Gastrocnemius medialis (tissue), 4 donors: Measurements from ENCODE around the gene ADAMTS19. TPM values are rescaled to one million over a fixed set of nuclear protein-coding genes. Genes with fewer than 3 reads are reported as not detected.
A peak's percentile ranks its signal among the peaks of the same experiment; 100 is the strongest.

Source experiments
- ATAC-seq, 2 donors: fragments of 150-250 bp; one replicate each; pipeline ENCODE4 v1.9.1; 2016
- DNase-seq, 2 donors: peaks; one replicate each; pipeline ENCODE4 v3.0.0-alpha.2; 2019
- H3K27ac ChIP-seq, 4 donors: fragments of 200-600 bp; sonication (generic); 1 replicate in 1 of 4; 2 replicates in 3 of 4; pipeline ENCODE4 v1.5.1; 2016 to 2018; ENCODE audit warnings: mild to moderate bottlenecking in 2 of 4, moderate library complexity in 1 of 4
- H3K27me3 ChIP-seq, 3 donors: fragments of 200-600 bp; sonication (generic) in 2 of 3; 1 replicate in 1 of 3; 2 replicates in 2 of 3; pipeline versions ENCODE4 v1.5.1 to v1.6.0; 2016 to 2019; ENCODE audit warnings: mild to moderate bottlenecking in 1 of 3, moderate library complexity in 1 of 3
- H3K36me3 ChIP-seq, 2 donors: fragments of 200-600 bp; sonication (generic) in 1 of 2; one replicate each; pipeline ENCODE4 v1.5.1; 2017 to 2018
- H3K4me1 ChIP-seq, 2 donors: fragments of 200-600 bp; sonication (generic) in 1 of 2; one replicate each; pipeline ENCODE4 v1.5.1; 2016 to 2017; ENCODE audit warnings: mild to moderate bottlenecking in 2 of 2
- H3K4me3 ChIP-seq, 4 donors: fragments of 200-600 bp; sonication (generic) in 3 of 4; 1 replicate in 1 of 4; 2 replicates in 3 of 4; pipeline ENCODE4 v1.5.1; 2016 to 2019; ENCODE audit warnings: mild to moderate bottlenecking in 2 of 4
- H3K9me3 ChIP-seq, 3 donors: fragments of 200-600 bp; sonication (generic) in 2 of 3; 1 replicate in 1 of 3; 2 replicates in 2 of 3; pipeline ENCODE4 v1.5.1; 2016 to 2019
- CTCF ChIP-seq, 5 experiments: fragments of 450-650 bp in 3 of 5; fragments of 200-600 bp in 2 of 5; sonication (generic) in 2 of 5; IDR thresholded peaks in 4 of 5; conservative IDR thresholded peaks in 1 of 5; 1 replicate in 4 of 5; 2 replicates in 1 of 5; pipeline ENCODE4 v1.5.1; 2016 to 2019; ENCODE audit warnings: antibody characterized with exemption in 5 of 5, mild to moderate bottlenecking in 3 of 5, moderate library complexity in 3 of 5
- POLR2A ChIP-seq, 2 donors: fragments of 450-650 bp; IDR thresholded peaks; one replicate each; pipeline ENCODE4 v1.6.1; 2017; ENCODE audit warnings: antibody characterized with exemption in 2 of 2, mild to moderate bottlenecking in 2 of 2, moderate library complexity in 2 of 2
- in situ Hi-C, 4 donors: fragments of 200-750 bp; cut with MboI; loops; one replicate each; pipeline versions ENCODE4 v1.15.0 to v1.8.0; 2017; ENCODE audit warnings: low sequenced_read_pairs in 4 of 4
- intact Hi-C: fragments of 100-400 bp; cut with DNase I; formaldehyde crosslinking; loops from one replicate; pipeline ENCODE4 v1.15.1; 2023; ENCODE audit warnings: low total_unique reads
- total RNA-seq, 4 donors: library from RNA; depleted of rRNA; stranded (reverse); fragments of >200 nt; gene quantifications; one replicate each; pipeline versions ENCODE4 v1.1.0 to v1.2.3, GENCODE V29; 2016

The ADAMTS19 gene
- total RNA-seq, 4 donors from 2014 or later, result 0.36 to 2.4 (median 0.80) TPM

DNA sequence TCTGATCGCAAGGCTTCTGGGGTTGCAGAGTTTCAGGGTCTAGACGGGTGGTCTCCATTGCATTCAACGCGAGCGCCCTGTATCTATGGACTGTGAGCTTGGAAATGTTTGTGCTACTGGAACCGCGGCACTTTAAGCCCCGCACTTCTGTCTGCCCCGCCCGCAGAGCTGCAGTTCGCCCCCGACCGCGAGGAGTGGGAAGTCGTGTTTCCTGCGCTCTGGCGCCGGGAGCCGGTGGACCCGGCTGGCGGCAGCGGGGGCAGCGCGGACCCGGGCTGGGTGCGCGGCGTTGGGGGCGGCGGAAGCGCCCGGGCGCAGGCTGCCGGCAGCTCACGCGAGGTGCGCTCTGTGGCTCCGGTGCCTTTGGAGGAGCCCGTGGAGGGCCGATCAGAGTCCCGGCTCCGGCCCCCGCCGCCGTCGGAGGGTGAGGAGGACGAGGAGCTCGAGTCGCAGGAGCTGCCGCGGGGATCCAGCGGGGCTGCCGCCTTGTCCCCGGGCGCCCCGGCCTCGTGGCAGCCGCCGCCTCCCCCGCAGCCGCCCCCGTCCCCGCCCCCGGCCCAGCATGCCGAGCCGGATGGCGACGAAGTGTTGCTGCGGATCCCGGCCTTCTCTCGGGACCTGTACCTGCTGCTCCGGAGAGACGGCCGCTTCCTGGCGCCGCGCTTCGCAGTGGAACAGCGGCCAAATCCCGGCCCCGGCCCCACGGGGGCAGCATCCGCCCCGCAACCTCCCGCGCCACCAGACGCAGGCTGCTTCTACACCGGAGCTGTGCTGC is 1.0 kb downstream of the ADAMTS19 start:
- Histone ChIP-seq H3K36me3 (no peaks in the 10 kb centered on the region), H3K9me3 (no peaks in the 10 kb centered on the region), H3K4me3 (peak overlapping the region; percentile 62 to 65 (median 63)), H3K27ac (peak overlapping the region; percentile 39 to 70 (median 63)), H3K27me3 (peaks cover 0 to 3% (median 0%) of the 10 kb centered on the region in 3 donors), H3K4me1 (no peaks in the 10 kb centered on the region)
- ATAC-seq (peak; percentile 58 to 59), DNase-seq (peak; percentile 14 to 42)
- TF ChIP-seq CTCF (IDR thresholded peaks at IDR 0.05 in 4 of 5, conservative IDR thresholded peaks at IDR 0.05 in 1 of 5), result peak in 3 of 5 experiments; percentile 24 to 36 (median 28)
- no peak for TF ChIP-seq POLR2A (IDR thresholded peaks at IDR 0.05)
- in situ Hi-C loops (no loop called here), intact Hi-C loops (loop anchor here (2.0 kb wide), 1 partner anchor 46 kb away; no protein-coding TSS in a partner anchor)

DNA sequence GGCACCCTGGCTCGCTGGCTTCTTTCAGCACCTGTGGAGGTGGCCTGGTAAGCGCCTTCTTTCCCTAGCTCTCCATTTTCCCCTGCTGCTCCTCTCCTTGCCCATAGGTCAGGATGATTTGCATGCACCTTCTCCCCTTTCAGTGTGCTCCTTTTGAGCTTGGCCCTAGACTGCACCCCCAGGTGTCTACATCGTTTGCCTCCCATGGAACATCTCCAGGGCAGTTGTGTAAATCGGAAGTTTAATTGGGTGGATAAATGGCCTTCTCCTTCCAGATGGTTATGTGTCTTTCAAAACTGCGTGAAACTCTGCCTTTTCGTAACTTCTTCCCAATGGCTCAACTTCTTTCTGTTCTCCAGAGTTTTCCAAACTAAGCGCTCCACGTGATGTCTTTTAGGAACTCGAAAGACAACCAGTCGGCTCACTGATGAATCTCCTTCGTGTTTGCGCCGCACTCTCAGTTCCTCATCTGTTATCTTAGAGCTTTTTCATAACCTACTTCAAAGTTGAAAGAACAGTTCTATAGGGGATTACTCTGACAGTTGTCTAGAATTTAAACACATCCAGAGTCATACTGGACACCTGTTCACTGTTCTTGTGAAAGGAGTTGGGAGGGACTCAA is 1.7 kb downstream of the ADAMTS19 start:
- Histone ChIP-seq H3K27ac (peak overlapping the region; percentile 39 to 70 (median 63)), H3K27me3 (peaks cover 0 to 3% (median 0%) of the 10 kb centered on the region in 3 donors), H3K4me3 (peak overlapping the region; percentile 62 to 65 (median 63)), H3K36me3 (no peaks in the 10 kb centered on the region), H3K9me3 (no peaks in the 10 kb centered on the region), H3K4me1 (no peaks in the 10 kb centered on the region)
- in situ Hi-C loops, result no loop called here
- intact Hi-C loops, result loop anchor here (2.0 kb wide), 1 partner anchor 45 kb away; no protein-coding TSS in a partner anchor
- TF ChIP-seq POLR2A (IDR thresholded peaks at IDR 0.05) (no peak), CTCF (IDR thresholded peaks at IDR 0.05 in 4 of 5, conservative IDR thresholded peaks at IDR 0.05 in 1 of 5) (no peak)
- ATAC-seq, result peak in 1 of 2 donors; percentile 39
- DNase-seq, result no peak

- H3K27ac ChIP-seq, result no peak overlapping the region
- in situ Hi-C loops, result no loop called here
- DNase-seq (no peak), ATAC-seq (no peak)
- intact Hi-C loops, result no loop called here
- H3K4me1 ChIP-seq, result no peaks in the 10 kb centered on the region
- H3K4me3 ChIP-seq, result no peak overlapping the region
- no peaks in the 10 kb centered on the region for H3K36me3 ChIP-seq
- no peaks in the 10 kb centered on the region for H3K27me3 ChIP-seq
- TF ChIP-seq CTCF (IDR thresholded peaks at IDR 0.05 in 4 of 5, conservative IDR thresholded peaks at IDR 0.05 in 1 of 5), result no peak
- no peak for TF ChIP-seq POLR2A (IDR thresholded peaks at IDR 0.05)
- no peaks in the 10 kb centered on the region for H3K9me3 ChIP-seq
Observed at GRCh38 chr5:129465776-129466344, 5.8 kb downstream of the ADAMTS19 start.

GRCh38 chr5:129474544-129474943 is 14.4 kb downstream of the ADAMTS19 start:
- no peaks in the 10 kb centered on the region for H3K27me3 ChIP-seq
- in situ Hi-C loops (no loop called here), intact Hi-C loops (no loop called here)
- no peaks in the 10 kb centered on the region for H3K9me3 ChIP-seq
- no peak for DNase-seq
- no peak for TF ChIP-seq POLR2A (IDR thresholded peaks at IDR 0.05)
- no peak for TF ChIP-seq CTCF (IDR thresholded peaks at IDR 0.05 in 4 of 5, conservative IDR thresholded peaks at IDR 0.05 in 1 of 5)
- no peak overlapping the region for H3K4me3 ChIP-seq
- no peaks in the 10 kb centered on the region for H3K36me3 ChIP-seq
- H3K27ac ChIP-seq, result no peak overlapping the region
- peaks cover 0 to 11% of the 10 kb centered on the region in 2 donors for H3K4me1 ChIP-seq
- no peak for ATAC-seq
